GM12878 (cell line): Measurements from ENCODE around the gene PID1. TPM values are rescaled to one million over a fixed set of nuclear protein-coding genes. Genes with fewer than 3 reads are reported as not detected.

Experiments
- ATAC-seq: fragments of 200-7000 bp; cut with Tn5 transposase; 3 replicates; pipeline ENCODE4 v1.9.1; 2020; ENCODE audit warnings: mild to moderate bottlenecking, moderate library complexity
- BruUV-seq: library from RNA; stranded (reverse); fragments of 400-500 nt; replicated peaks from 2 replicates; lab custom pipeline; 2021; lab: Mats Ljungman, UMichigan
- CTCF ChIA-PET: fragments of 300-600 bp; sonication (Branson Sonifier 250); formaldehyde crosslinking; extraction: SDS; loops from one replicate; lab custom pipeline; 2021; ENCODE audit warnings: inconsistent platforms; lab: Yijun Ruan, JAX
- POLR2A ChIA-PET: fragments of 350-600 bp; formaldehyde crosslinking; extraction: SDS; loops from one replicate; lab custom pipeline; 2021; ENCODE audit warnings: inconsistent platforms; lab: Charles Lee
- RAD21 ChIA-PET: fragments of 300-600 bp; sonication (Branson Sonifier 250); formaldehyde crosslinking; loops from one replicate; lab custom pipeline; 2023; ENCODE audit warnings: antibody characterized with exemption; ENCODE audit not compliant: unreplicated experiment; lab: Charles Lee
- SMC1A ChIA-PET: fragments of 300-600 bp; sonication (Branson Sonifier 250); formaldehyde crosslinking; loops from one replicate; lab custom pipeline; 2023; ENCODE audit not compliant: unreplicated experiment, uncharacterized antibody; lab: Charles Lee
- DNase-seq: peaks from one replicate; pipeline ENCODE4 v3.0.0-alpha.2; 2011; ENCODE audit warnings: low read depth, low spot score
- FAIRE-seq: peaks from 3 replicates; lab custom pipeline; 2011; peaks lifted over from hg19 to GRCh38; lab: Jason Lieb, UNC
- H2AFZ ChIP-seq: 2 replicates; pipeline ENCODE4 v1.6.0; 2011; ENCODE audit warnings: low read depth, low read length, control low read depth; ENCODE audit not compliant: control insufficient read depth
- H3K27ac ChIP-seq: 2 replicates; pipeline ENCODE4 v1.5.1; 2011; ENCODE audit warnings: control low read depth; ENCODE audit not compliant: control insufficient read depth, insufficient read depth
- H3K27me3 ChIP-seq, 2 experiments: replicated peaks in 1 of 2; 2 replicates each; pipeline versions ENCODE4 v1.6.0 to v1.6.1; 2011; ENCODE audit warnings: low read length in 1 of 2; ENCODE audit not compliant: control insufficient read depth in 2 of 2, insufficient read depth in 2 of 2
- H3K36me3 ChIP-seq, 2 experiments: 2 replicates each; pipeline ENCODE4 v1.5.1; 2011; ENCODE audit warnings: low read length in 1 of 2; ENCODE audit not compliant: control insufficient read depth in 2 of 2, insufficient read depth in 2 of 2
- H3K4me1 ChIP-seq: 2 replicates; pipeline ENCODE4 v1.6.1; 2011; ENCODE audit warnings: mild to moderate bottlenecking, low read length, moderate library complexity, mixed read lengths; ENCODE audit not compliant: control insufficient read depth, insufficient read depth
- H3K4me2 ChIP-seq: 2 replicates; pipeline ENCODE4 v1.6.0; 2011; ENCODE audit warnings: control low read depth; ENCODE audit not compliant: control insufficient read depth, insufficient read depth
- H3K4me3 ChIP-seq: fragments of 200-600 bp; sonication (generic); 2 replicates; pipeline ENCODE4 v1.5.1; 2016
- H3K79me2 ChIP-seq: 2 replicates; pipeline ENCODE4 v1.6.0; 2011; ENCODE audit warnings: low read length; ENCODE audit not compliant: control insufficient read depth, insufficient read depth
- H3K9ac ChIP-seq: 2 replicates; pipeline ENCODE4 v1.8.0; 2011; ENCODE audit warnings: low read length, control low read depth, mixed read lengths; ENCODE audit not compliant: control insufficient read depth, insufficient read depth
- H3K9me3 ChIP-seq: replicated peaks from 3 replicates; pipeline ENCODE4 v1.5.1; 2011; ENCODE audit warnings: mild to moderate bottlenecking, low read length; ENCODE audit not compliant: control insufficient read depth, insufficient read depth
- H4K20me1 ChIP-seq: 2 replicates; pipeline ENCODE4 v1.6.0; 2011; ENCODE audit not compliant: control insufficient read depth, insufficient read depth
- JUNB ChIP-seq: IDR thresholded peaks from 2 replicates; pipeline ENCODE4 v1.6.1; 2016; ENCODE audit warnings: antibody characterized with exemption, mild to moderate bottlenecking
- KDM1A ChIP-seq: fragments of 200-600 bp; sonication (generic); IDR thresholded peaks from 2 replicates; pipeline ENCODE4 v1.6.1; 2016; ENCODE audit warnings: borderline replicate concordance
- NRF1 ChIP-seq: conservative IDR thresholded peaks from 2 replicates; pipeline ENCODE4 v1.6.1; 2011; ENCODE audit warnings: mild to moderate bottlenecking, low read depth, low read length, improper control_type of control experiment
- SMAD1 ChIP-seq: fragments of 450-650 bp; IDR thresholded peaks from 2 replicates; pipeline ENCODE4 v1.6.1; 2018; ENCODE audit warnings: mild to moderate bottlenecking, low read depth; ENCODE audit not compliant: partially characterized antibody
- TAF1 ChIP-seq: IDR thresholded peaks from 2 replicates; pipeline ENCODE4 v1.6.1; 2011; ENCODE audit warnings: mild to moderate bottlenecking, low read depth, low read length, borderline replicate concordance
- WGBS: methylation state at CpG from one replicate; pipeline ENCODE4 v1.1.6; 2016; ENCODE audit warnings: low lambda C conversion rate; ENCODE audit not compliant: insufficient replicate concordance, insufficient coverage; ENCODE audit errors: missing lambda C conversion rate; 5-methylcytosine and 5-hydroxymethylcytosine counted together
- in situ Hi-C: fragments of 300-500 bp; cut with MboI; formaldehyde crosslinking; loops from 9 replicates; pipeline ENCODE4 v1.14.3; 2018; ENCODE audit warnings: mixed read lengths
- intact Hi-C: fragments of 100-400 bp; cut with micrococcal nuclease; formaldehyde crosslinking; loops from one replicate; pipeline ENCODE4 v1.14.2; 2022; ENCODE audit not compliant: unreplicated experiment
- polyA plus RNA-seq, 11 experiments: library from polyadenylated mRNA; depleted of rRNA in 4 of 11; unstranded in 6 of 11; stranded (reverse) in 5 of 11; fragments of >200 nt; fragmentation: Nextera tagmentation in 4 of 11; fragmentation: Illumina TruSeq in 1 of 11; extraction: Ambion mirVana in 4 of 11; extraction: Trizol in 1 of 11; gene quantifications; 1 replicate in 1 of 11; 2 replicates in 10 of 11; pipeline versions ENCODE4 v1.2.1 to v1.2.3, GENCODE V29; 2011 to 2016; ENCODE audit warnings: inconsistent platforms in 2 of 11, missing spikeins in 2 of 11, low read depth in 1 of 11
- total RNA-seq, 4 experiments: library from RNA; depleted of rRNA in 3 of 4; stranded (reverse); fragments of >200 nt in 3 of 4; fragmentation: Illumina TruSeq in 1 of 4; extraction: Trizol in 1 of 4; gene quantifications; 2 replicates each; pipeline versions ENCODE4 v1.2.1 to v1.2.3, GENCODE V29; 2013 to 2021
- TF ChIP-seq, protein P1 (sequence below): fragments of 150-350 bp; IDR thresholded peaks from 2 replicates; pipeline ENCODE4 v1.6.1; 2014; ENCODE audit warnings: mild to moderate bottlenecking, low read depth, low read length
- TF ChIP-seq, protein P2 (sequence below): fragments of 450-650 bp; IDR thresholded peaks from 2 replicates; pipeline ENCODE4 v1.6.1; 2017; ENCODE audit warnings: mild to moderate bottlenecking, low read depth, inconsistent platforms; ENCODE audit not compliant: poor library complexity, severe bottlenecking
- TF ChIP-seq, protein P3 (sequence below): fragments of 450-650 bp; IDR thresholded peaks from 2 replicates; pipeline ENCODE4 v1.6.1; 2017; ENCODE audit warnings: mild to moderate bottlenecking, moderate library complexity

PID1 gene
- total and polyA plus RNA-seq, 10 of the 15 experiments (the other 5 are each of a cell fraction or from before 2014, with no cell fraction given): not detected

DNA sequence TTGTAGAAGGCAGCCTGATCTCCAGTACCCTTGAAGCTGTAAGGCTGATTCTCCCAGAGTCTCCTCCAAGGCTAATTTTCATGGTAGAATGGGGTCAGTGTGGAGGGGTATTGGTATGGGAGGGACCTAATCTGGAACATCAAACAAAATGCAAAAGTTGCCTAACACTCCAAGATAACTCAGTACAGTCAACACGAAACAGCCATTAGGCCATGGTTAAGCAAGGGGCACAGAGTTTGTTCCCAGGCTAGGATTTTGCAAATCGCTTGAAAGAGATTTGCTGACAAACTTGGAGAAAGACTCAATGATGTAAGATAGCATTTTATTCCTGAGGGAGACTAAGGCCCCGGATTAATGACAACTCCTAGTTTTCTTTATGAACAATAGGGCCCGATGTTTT lies 5.4 kb downstream of the PID1 start:
- FAIRE-seq (no peak), ATAC-seq (no peak), DNase-seq (no peak)
- RAD21 ChIA-PET: no interaction called here
- TF ChIP-seq, protein P1, sequence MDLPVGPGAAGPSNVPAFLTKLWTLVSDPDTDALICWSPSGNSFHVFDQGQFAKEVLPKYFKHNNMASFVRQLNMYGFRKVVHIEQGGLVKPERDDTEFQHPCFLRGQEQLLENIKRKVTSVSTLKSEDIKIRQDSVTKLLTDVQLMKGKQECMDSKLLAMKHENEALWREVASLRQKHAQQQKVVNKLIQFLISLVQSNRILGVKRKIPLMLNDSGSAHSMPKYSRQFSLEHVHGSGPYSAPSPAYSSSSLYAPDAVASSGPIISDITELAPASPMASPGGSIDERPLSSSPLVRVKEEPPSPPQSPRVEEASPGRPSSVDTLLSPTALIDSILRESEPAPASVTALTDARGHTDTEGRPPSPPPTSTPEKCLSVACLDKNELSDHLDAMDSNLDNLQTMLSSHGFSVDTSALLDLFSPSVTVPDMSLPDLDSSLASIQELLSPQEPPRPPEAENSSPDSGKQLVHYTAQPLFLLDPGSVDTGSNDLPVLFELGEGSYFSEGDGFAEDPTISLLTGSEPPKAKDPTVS: no peak
- TF ChIP-seq SMAD1 (no peak), TAF1 (no peak), NRF1 (no peak), JUNB (no peak), KDM1A (no peak)
- TF ChIP-seq, protein P2, sequence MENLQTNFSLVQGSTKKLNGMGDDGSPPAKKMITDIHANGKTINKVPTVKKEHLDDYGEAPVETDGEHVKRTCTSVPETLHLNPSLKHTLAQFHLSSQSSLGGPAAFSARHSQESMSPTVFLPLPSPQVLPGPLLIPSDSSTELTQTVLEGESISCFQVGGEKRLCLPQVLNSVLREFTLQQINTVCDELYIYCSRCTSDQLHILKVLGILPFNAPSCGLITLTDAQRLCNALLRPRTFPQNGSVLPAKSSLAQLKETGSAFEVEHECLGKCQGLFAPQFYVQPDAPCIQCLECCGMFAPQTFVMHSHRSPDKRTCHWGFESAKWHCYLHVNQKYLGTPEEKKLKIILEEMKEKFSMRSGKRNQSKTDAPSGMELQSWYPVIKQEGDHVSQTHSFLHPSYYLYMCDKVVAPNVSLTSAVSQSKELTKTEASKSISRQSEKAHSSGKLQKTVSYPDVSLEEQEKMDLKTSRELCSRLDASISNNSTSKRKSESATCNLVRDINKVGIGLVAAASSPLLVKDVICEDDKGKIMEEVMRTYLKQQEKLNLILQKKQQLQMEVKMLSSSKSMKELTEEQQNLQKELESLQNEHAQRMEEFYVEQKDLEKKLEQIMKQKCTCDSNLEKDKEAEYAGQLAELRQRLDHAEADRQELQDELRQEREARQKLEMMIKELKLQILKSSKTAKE: no peak
- TF ChIP-seq, protein P3, sequence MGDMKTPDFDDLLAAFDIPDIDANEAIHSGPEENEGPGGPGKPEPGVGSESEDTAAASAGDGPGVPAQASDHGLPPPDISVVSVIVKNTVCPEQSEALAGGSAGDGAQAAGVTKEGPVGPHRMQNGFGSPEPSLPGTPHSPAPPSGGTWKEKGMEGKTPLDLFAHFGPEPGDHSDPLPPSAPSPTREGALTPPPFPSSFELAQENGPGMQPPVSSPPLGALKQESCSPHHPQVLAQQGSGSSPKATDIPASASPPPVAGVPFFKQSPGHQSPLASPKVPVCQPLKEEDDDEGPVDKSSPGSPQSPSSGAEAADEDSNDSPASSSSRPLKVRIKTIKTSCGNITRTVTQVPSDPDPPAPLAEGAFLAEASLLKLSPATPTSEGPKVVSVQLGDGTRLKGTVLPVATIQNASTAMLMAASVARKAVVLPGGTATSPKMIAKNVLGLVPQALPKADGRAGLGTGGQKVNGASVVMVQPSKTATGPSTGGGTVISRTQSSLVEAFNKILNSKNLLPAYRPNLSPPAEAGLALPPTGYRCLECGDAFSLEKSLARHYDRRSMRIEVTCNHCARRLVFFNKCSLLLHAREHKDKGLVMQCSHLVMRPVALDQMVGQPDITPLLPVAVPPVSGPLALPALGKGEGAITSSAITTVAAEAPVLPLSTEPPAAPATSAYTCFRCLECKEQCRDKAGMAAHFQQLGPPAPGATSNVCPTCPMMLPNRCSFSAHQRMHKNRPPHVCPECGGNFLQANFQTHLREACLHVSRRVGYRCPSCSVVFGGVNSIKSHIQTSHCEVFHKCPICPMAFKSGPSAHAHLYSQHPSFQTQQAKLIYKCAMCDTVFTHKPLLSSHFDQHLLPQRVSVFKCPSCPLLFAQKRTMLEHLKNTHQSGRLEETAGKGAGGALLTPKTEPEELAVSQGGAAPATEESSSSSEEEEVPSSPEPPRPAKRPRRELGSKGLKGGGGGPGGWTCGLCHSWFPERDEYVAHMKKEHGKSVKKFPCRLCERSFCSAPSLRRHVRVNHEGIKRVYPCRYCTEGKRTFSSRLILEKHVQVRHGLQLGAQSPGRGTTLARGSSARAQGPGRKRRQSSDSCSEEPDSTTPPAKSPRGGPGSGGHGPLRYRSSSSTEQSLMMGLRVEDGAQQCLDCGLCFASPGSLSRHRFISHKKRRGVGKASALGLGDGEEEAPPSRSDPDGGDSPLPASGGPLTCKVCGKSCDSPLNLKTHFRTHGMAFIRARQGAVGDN: no peak
- in situ Hi-C loops (no loop called here), intact Hi-C loops (no loop called here)
- BruUV-seq: no TSS peak
- no peak overlapping the region for H3K9ac ChIP-seq
- H3K27me3 ChIP-seq: no peaks in the 10 kb centered on the region; a peak in 1 of 4 replicates
- WGBS: 1% methylated on average over 4 of the region's 4 CpGs
- H3K4me1 ChIP-seq: no peaks in the 10 kb centered on the region
- no peak overlapping the region for H2AFZ ChIP-seq
- SMC1A ChIA-PET: no interaction called here
- POLR2A ChIA-PET: interaction anchor here (0.6 kb wide), 1 partner anchor 14 kb away, joined by 3 read pairs; no protein-coding TSS in a partner anchor
- no peaks in the 10 kb centered on the region for H4K20me1 ChIP-seq
- H3K36me3 ChIP-seq: no peaks in the 10 kb centered on the region
- H3K9me3 ChIP-seq: no peaks in the 10 kb centered on the region
- H3K4me2 ChIP-seq: no peak overlapping the region
- no peaks in the 10 kb centered on the region for H3K79me2 ChIP-seq
- H3K27ac ChIP-seq: no peak overlapping the region
- CTCF ChIA-PET: interaction anchor here (1.5 kb wide), 1 partner anchor 9 kb away, joined by 3 read pairs; no protein-coding TSS in a partner anchor
- H3K4me3 ChIP-seq: no peak overlapping the region
